Activated CD4-positive, alpha-beta memory T cell treated with anti-CD3 and anti-CD28 coated beads for 36 hours (primary cell): ENCODE data around the gene NEDD4L. TPM values are rescaled to one million over a fixed set of nuclear protein-coding genes. Genes with fewer than 3 reads are reported as not detected.
"Not testable (repeated sequence)": the region's sequence is repeated elsewhere in the genome, so short reads cannot be mapped to it uniquely, and the experiment has no call there.

ENCODE experiments used
- CTCF ChIA-PET: fragments of 350-600 bp; sonication (Branson Sonifier 250); formaldehyde crosslinking; loops from one replicate; lab custom pipeline; 2021; ENCODE audit warnings: antibody characterized with exemption, inconsistent platforms; lab: Charles Lee
- POLR2A ChIA-PET: fragments of 350-600 bp; sonication (Branson Sonifier 250); formaldehyde crosslinking; loops from one replicate; lab custom pipeline; 2021; ENCODE audit warnings: antibody characterized with exemption; lab: Charles Lee
- DNase-seq: peaks from one replicate; pipeline ENCODE4 v3.0.0-alpha.2; 2020
- H3K27ac Mint-ChIP-seq: one replicate; pipeline ENCODE4 v1.8.0; 2021; ENCODE audit warnings: mixed read lengths
- H3K27me3 Mint-ChIP-seq: one replicate; pipeline ENCODE4 v1.8.0; 2021; ENCODE audit warnings: mixed read lengths
- H3K36me3 Mint-ChIP-seq: one replicate; pipeline ENCODE4 v1.8.0; 2021; ENCODE audit warnings: mixed read lengths
- H3K4me1 Mint-ChIP-seq: one replicate; pipeline ENCODE4 v1.8.0; 2021; ENCODE audit warnings: low read depth, mixed read lengths
- H3K4me3 Mint-ChIP-seq: one replicate; pipeline ENCODE4 v1.8.0; 2021; ENCODE audit warnings: mild to moderate bottlenecking, mixed read lengths
- H3K9me3 Mint-ChIP-seq: one replicate; pipeline ENCODE4 v1.8.0; 2021; ENCODE audit warnings: mixed read lengths
- intact Hi-C: fragments of 100-400 bp; cut with micrococcal nuclease; formaldehyde crosslinking; loops from one replicate; pipeline ENCODE4 v1.15.1; 2023
- total RNA-seq, 2 experiments: library from RNA; stranded (reverse); gene quantifications; one replicate each; pipeline ENCODE4 v1.2.3, GENCODE V29; 2021

NEDD4L gene
- total RNA-seq, 2 experiments from 2014 or later: 3.4 to 3.8 TPM

- ChIA-PET CTCF (no interaction called here), POLR2A (no interaction called here)
- Mint-ChIP-seq H3K36me3 (no peaks in the 10 kb centered on the region), H3K27ac (no peak overlapping the region), H3K4me1 (no peaks in the 10 kb centered on the region), H3K4me3 (no peak overlapping the region), H3K27me3 (peaks cover 5% of the 10 kb centered on the region), H3K9me3 (no peaks in the 10 kb centered on the region)
- DNase-seq: no peak
- intact Hi-C loops: no loop called here
Observed at GRCh38 chr18:58168993-58169392, 125.0 kb downstream of the NEDD4L start.

GRCh38 chr18:58169472-58169871 is 125.4 kb downstream of the NEDD4L start:
- Mint-ChIP-seq H3K9me3 (no peaks in the 10 kb centered on the region), H3K36me3 (no peaks in the 10 kb centered on the region), H3K4me1 (no peaks in the 10 kb centered on the region), H3K27me3 (peaks cover 5% of the 10 kb centered on the region), H3K27ac (no peak overlapping the region), H3K4me3 (no peak overlapping the region)
- no peak for DNase-seq
- intact Hi-C loops: no loop called here
- CTCF ChIA-PET: no interaction called here
- POLR2A ChIA-PET: no interaction called here

GRCh38 chr18:58170036-58170435 is 126.0 kb downstream of the NEDD4L start:
- H3K36me3 Mint-ChIP-seq, H3K4me3 Mint-ChIP-seq: not testable (repeated sequence)

GRCh38 chr18:58172031-58172430 is 128.0 kb downstream of the NEDD4L start:
- H3K36me3 Mint-ChIP-seq: no peaks in the 10 kb centered on the region
- H3K27ac Mint-ChIP-seq: no peak overlapping the region
- ChIA-PET POLR2A (no interaction called here), CTCF (interaction anchor here (1.5 kb wide), 1 partner anchor 10 kb away, joined by 3 read pairs; no protein-coding TSS in a partner anchor)
- no peak for DNase-seq
- H3K4me1 Mint-ChIP-seq: no peaks in the 10 kb centered on the region
- H3K27me3 Mint-ChIP-seq: peaks cover 3% of the 10 kb centered on the region
- no peaks in the 10 kb centered on the region for H3K9me3 Mint-ChIP-seq
- no peak overlapping the region for H3K4me3 Mint-ChIP-seq
- intact Hi-C loops: no loop called here

More at GRCh38 chr18:58170036-58170435, 126.0 kb downstream of the NEDD4L start:
- CTCF ChIA-PET, H3K27ac Mint-ChIP-seq, H3K9me3 Mint-ChIP-seq, H3K4me1 Mint-ChIP-seq, H3K27me3 Mint-ChIP-seq, DNase-seq, intact Hi-C loops, POLR2A ChIA-PET: not testable (repeated sequence)

- intact Hi-C loops: no loop called here
- Mint-ChIP-seq H3K27ac (no peak overlapping the region), H3K4me1 (no peaks in the 10 kb centered on the region), H3K36me3 (no peaks in the 10 kb centered on the region), H3K4me3 (no peak overlapping the region), H3K9me3 (no peaks in the 10 kb centered on the region), H3K27me3 (no peaks in the 10 kb centered on the region)
- no peak for DNase-seq
- POLR2A ChIA-PET: no interaction called here
- CTCF ChIA-PET: interaction anchor here (0.6 kb wide), 1 partner anchor 346 kb away, joined by 4 read pairs; no protein-coding TSS in a partner anchor
Observed at GRCh38 chr18:58174285-58174684, 130.3 kb downstream of the NEDD4L start.

GRCh38 chr18:58175122-58175785 is 131.2 kb downstream of the NEDD4L start:
- intact Hi-C loops: no loop called here
- CTCF ChIA-PET: no interaction called here
- POLR2A ChIA-PET: no interaction called here
- Mint-ChIP-seq H3K4me1 (no peaks in the 10 kb centered on the region), H3K9me3 (no peaks in the 10 kb centered on the region), H3K27ac (no peak overlapping the region), H3K27me3 (peaks cover 2% of the 10 kb centered on the region), H3K36me3 (no peaks in the 10 kb centered on the region), H3K4me3 (no peak overlapping the region)
- DNase-seq: no peak

GRCh38 chr18:58175786-58176176 is 131.8 kb downstream of the NEDD4L start:
- ChIA-PET POLR2A (no interaction called here), CTCF (no interaction called here)
- Mint-ChIP-seq H3K27me3 (peaks cover 2% of the 10 kb centered on the region), H3K27ac (no peak overlapping the region), H3K4me3 (no peak overlapping the region), H3K4me1 (no peaks in the 10 kb centered on the region), H3K9me3 (no peaks in the 10 kb centered on the region), H3K36me3 (no peaks in the 10 kb centered on the region)
- intact Hi-C loops: no loop called here
- no peak for DNase-seq

GRCh38 chr18:58177004-58177717 is 133.1 kb downstream of the NEDD4L start:
- intact Hi-C loops: no loop called here
- H3K9me3 Mint-ChIP-seq: no peaks in the 10 kb centered on the region
- DNase-seq: no peak
- POLR2A ChIA-PET: no interaction called here
- H3K27ac Mint-ChIP-seq: no peak overlapping the region
- no peak overlapping the region for H3K4me3 Mint-ChIP-seq
- CTCF ChIA-PET: interaction anchor here (1.2 to 1.6 kb wide), 2 partner anchors 134 to 144 kb away, joined by 3 to 4 read pairs; no protein-coding TSS in a partner anchor
- H3K36me3 Mint-ChIP-seq: no peaks in the 10 kb centered on the region
- no peaks in the 10 kb centered on the region for H3K4me1 Mint-ChIP-seq
- peaks cover 2% of the 10 kb centered on the region for H3K27me3 Mint-ChIP-seq

GRCh38 chr18:58177896-58178470 is 134.0 kb downstream of the NEDD4L start:
- no peaks in the 10 kb centered on the region for H3K9me3 Mint-ChIP-seq
- no peaks in the 10 kb centered on the region for H3K4me1 Mint-ChIP-seq
- H3K4me3 Mint-ChIP-seq: no peak overlapping the region
- POLR2A ChIA-PET: no interaction called here
- CTCF ChIA-PET: interaction anchor here (1.2 to 1.6 kb wide), 2 partner anchors 135 to 144 kb away, joined by 3 to 4 read pairs; no protein-coding TSS in a partner anchor
- H3K27me3 Mint-ChIP-seq: peaks cover 2% of the 10 kb centered on the region
- no peaks in the 10 kb centered on the region for H3K36me3 Mint-ChIP-seq
- no peak overlapping the region for H3K27ac Mint-ChIP-seq
- no peak for DNase-seq
- intact Hi-C loops: no loop called here

GRCh38 chr18:58178511-58178910 is 134.5 kb downstream of the NEDD4L start:
- peaks cover 2% of the 10 kb centered on the region for H3K27me3 Mint-ChIP-seq
- H3K27ac Mint-ChIP-seq: no peak overlapping the region
- no peak for DNase-seq
- no peaks in the 10 kb centered on the region for H3K36me3 Mint-ChIP-seq
- CTCF ChIA-PET: interaction anchor here (1.2 to 1.6 kb wide), 3 partner anchors 135 to 297 kb away, joined by 3 to 6 read pairs (median 4); no protein-coding TSS in a partner anchor
- H3K4me3 Mint-ChIP-seq: no peak overlapping the region
- POLR2A ChIA-PET: no interaction called here
- intact Hi-C loops: no loop called here
- no peaks in the 10 kb centered on the region for H3K9me3 Mint-ChIP-seq
- H3K4me1 Mint-ChIP-seq: no peaks in the 10 kb centered on the region

- Mint-ChIP-seq H3K4me1 (no peaks in the 10 kb centered on the region), H3K9me3 (no peaks in the 10 kb centered on the region), H3K4me3 (no peak overlapping the region), H3K27me3 (peaks cover 2% of the 10 kb centered on the region), H3K36me3 (no peaks in the 10 kb centered on the region), H3K27ac (no peak overlapping the region)
- CTCF ChIA-PET: interaction anchor here (0.7 to 2.2 kb wide), 7 partner anchors 9 to 298 kb away, joined by 3 to 24 read pairs (median 5); no protein-coding TSS in a partner anchor
- DNase-seq: no peak
- intact Hi-C loops: loop anchor here (1.0 to 5.0 kb wide), 4 partner anchors 43 to 297 kb away; no protein-coding TSS in a partner anchor
- POLR2A ChIA-PET: no interaction called here
Observed at GRCh38 chr18:58180172-58180571, 136.1 kb downstream of the NEDD4L start.

- Mint-ChIP-seq H3K4me3 (no peak overlapping the region), H3K27me3 (peaks cover 2% of the 10 kb centered on the region), H3K4me1 (no peaks in the 10 kb centered on the region), H3K27ac (no peak overlapping the region), H3K36me3 (no peaks in the 10 kb centered on the region), H3K9me3 (no peaks in the 10 kb centered on the region)
- DNase-seq: peak; percentile 71
- POLR2A ChIA-PET: no interaction called here
- CTCF ChIA-PET: interaction anchor here (0.6 to 2.2 kb wide), 28 partner anchors 8 to 1465 kb away, joined by 3 to 24 read pairs (median 4); no protein-coding TSS in a partner anchor
- intact Hi-C loops: loop anchor here (1.0 to 5.0 kb wide), 4 partner anchors 44 to 298 kb away; no protein-coding TSS in a partner anchor
Observed at GRCh38 chr18:58180738-58181353, 136.8 kb downstream of the NEDD4L start.
